ENCODE results near the gene RASA3.
"Not testable (repeated sequence)": the region's sequence is repeated elsewhere in the genome, so short reads cannot be mapped to it uniquely, and the experiment has no call there.

The RASA3 gene

DNA sequence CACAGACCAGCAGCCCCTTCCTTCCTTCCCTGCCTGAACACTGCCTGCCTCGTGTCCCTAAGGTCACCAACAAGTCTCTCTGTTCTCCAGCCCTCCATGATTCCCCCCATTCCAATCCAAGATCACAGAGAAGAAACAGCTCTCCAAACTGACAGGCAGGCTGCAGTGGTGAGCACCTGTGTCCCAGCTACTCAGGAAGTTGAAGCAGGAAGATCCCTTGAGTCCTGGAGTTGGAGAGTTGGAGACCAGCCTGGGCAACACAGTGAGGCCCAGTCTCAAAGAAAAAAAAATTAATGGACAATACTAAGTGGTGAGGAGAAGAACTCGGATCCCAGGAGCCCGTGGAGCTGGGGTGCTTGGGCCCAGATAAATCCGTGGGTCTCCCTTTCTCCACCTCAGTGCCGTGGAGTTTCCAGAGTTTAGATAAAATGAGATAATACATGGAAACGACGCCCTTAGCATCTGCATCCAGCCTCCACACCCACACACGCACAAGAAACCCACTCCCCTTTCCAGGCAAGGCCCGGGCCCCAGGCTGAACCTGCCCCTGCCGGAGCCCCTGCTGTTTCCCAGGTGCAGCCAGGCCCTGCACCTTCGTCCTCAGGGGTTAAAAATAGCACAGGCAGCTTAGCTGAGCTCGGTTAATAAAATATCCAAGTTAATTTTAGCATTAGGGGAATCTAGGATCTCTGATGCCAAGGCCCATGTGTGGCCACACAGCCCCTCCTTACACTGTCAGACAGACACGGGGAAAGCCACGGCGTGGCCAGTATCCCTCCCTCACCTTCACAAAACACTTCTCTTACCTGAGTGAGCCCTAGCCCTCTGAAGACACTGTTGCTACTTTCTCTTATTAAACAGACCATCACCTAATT lies 4.7 kb downstream of the RASA3 start:
- H3K4me3 ChIP-seq (replicated peaks; ENCODE audit: low read depth, low read length): no peak overlapping the region
- no peak for DNase-seq (ENCODE audit: low read depth)
- TF ChIP-seq, protein P1, sequence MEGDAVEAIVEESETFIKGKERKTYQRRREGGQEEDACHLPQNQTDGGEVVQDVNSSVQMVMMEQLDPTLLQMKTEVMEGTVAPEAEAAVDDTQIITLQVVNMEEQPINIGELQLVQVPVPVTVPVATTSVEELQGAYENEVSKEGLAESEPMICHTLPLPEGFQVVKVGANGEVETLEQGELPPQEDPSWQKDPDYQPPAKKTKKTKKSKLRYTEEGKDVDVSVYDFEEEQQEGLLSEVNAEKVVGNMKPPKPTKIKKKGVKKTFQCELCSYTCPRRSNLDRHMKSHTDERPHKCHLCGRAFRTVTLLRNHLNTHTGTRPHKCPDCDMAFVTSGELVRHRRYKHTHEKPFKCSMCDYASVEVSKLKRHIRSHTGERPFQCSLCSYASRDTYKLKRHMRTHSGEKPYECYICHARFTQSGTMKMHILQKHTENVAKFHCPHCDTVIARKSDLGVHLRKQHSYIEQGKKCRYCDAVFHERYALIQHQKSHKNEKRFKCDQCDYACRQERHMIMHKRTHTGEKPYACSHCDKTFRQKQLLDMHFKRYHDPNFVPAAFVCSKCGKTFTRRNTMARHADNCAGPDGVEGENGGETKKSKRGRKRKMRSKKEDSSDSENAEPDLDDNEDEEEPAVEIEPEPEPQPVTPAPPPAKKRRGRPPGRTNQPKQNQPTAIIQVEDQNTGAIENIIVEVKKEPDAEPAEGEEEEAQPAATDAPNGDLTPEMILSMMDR (IDR thresholded peaks at IDR 0.05; ENCODE audit: low read length, missing control alignments): no peak

GRCh38 chr13:114126789-114127472 lies 5.5 kb downstream of the RASA3 start:
- TF ChIP-seq, protein P1 (IDR thresholded peaks at IDR 0.05; ENCODE audit: low read length, missing control alignments): no peak
- H3K4me3 ChIP-seq (replicated peaks; ENCODE audit: low read depth, low read length): no peak overlapping the region
- no peak for DNase-seq (ENCODE audit: low read depth)

GRCh38 chr13:114126086-114126485 lies 6.3 kb downstream of the RASA3 start:
- not testable (repeated sequence) for H3K4me3 ChIP-seq (replicated peaks; ENCODE audit: low read depth, low read length); DNase-seq (ENCODE audit: low read depth)

DNA sequence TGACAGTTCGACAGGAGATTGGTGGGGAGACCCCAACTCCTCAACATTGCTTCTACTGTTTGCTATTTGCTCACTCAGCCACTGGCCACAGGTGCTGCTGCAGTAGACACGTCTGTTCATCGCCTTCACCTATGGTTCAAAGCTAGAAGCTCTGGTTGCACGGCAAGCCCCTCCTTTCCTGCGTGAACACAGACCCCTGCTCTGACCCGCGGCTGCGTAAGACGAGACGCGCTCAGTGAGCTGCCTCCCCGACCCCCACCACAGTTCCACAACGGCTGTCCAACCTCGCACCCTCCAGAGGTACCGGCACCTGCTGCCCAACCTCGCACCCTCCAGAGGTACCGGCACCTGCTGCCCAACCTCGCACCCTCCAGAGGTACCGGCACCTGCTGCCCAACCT lies 6.8 kb downstream of the RASA3 start:
- TF ChIP-seq, protein P1 (IDR thresholded peaks at IDR 0.05; ENCODE audit: low read length, missing control alignments): no peak
- no peak overlapping the region for H3K4me3 ChIP-seq (replicated peaks; ENCODE audit: low read depth, low read length)
- no peak for DNase-seq (ENCODE audit: low read depth)

GRCh38 chr13:114124921-114125320 lies 7.5 kb downstream of the RASA3 start:
- TF ChIP-seq, protein P1 (IDR thresholded peaks at IDR 0.05; ENCODE audit: low read length, missing control alignments): no peak
- no peak overlapping the region for H3K4me3 ChIP-seq (replicated peaks; ENCODE audit: low read depth, low read length)
- DNase-seq (ENCODE audit: low read depth): peak; percentile 66

GRCh38 chr13:114124431-114124830 lies 8.0 kb downstream of the RASA3 start:
- TF ChIP-seq, protein P1 (IDR thresholded peaks at IDR 0.05; ENCODE audit: low read length, missing control alignments): no peak
- no peak for DNase-seq (ENCODE audit: low read depth)
- H3K4me3 ChIP-seq (replicated peaks; ENCODE audit: low read depth, low read length): no peak overlapping the region

DNA sequence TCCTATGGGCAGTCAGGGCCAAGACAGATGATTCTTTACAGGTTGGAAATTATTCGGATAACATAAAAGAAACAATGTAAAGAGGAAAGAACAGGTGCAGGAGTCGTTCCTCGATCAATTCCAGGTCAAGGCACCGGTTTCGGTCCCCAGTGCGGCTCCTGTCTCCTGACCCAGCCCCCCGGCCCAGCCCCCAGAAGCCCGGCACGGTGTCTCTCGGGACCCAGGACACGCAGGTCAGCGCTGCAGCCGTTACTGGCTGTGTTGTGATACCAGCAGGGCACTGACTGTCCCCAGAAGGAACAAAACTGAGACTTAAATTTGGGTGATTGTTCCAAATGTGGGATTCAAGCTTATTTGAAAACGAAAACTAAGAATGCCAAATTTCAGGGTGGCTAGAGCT lies 8.5 kb downstream of the RASA3 start:
- no peak for DNase-seq (ENCODE audit: low read depth)
- H3K4me3 ChIP-seq (replicated peaks; ENCODE audit: low read depth, low read length): no peak overlapping the region
- TF ChIP-seq, protein P1 (IDR thresholded peaks at IDR 0.05; ENCODE audit: low read length, missing control alignments): no peak
